HG03378 (cell line): ENCODE data around the gene AP2B1.
"Not testable (repeated sequence)": the region's sequence is repeated elsewhere in the genome, so short reads cannot be mapped to it uniquely, and the experiment has no call there.

Source experiments
- ATAC-seq: cut with Tn5 transposase; IDR thresholded peaks from one replicate; pipeline ENCODE4 v1.9.1; 2021; ENCODE audit warnings: mild to moderate bottlenecking, moderate library complexity; ENCODE audit not compliant: unreplicated experiment

The AP2B1 gene

DNA sequence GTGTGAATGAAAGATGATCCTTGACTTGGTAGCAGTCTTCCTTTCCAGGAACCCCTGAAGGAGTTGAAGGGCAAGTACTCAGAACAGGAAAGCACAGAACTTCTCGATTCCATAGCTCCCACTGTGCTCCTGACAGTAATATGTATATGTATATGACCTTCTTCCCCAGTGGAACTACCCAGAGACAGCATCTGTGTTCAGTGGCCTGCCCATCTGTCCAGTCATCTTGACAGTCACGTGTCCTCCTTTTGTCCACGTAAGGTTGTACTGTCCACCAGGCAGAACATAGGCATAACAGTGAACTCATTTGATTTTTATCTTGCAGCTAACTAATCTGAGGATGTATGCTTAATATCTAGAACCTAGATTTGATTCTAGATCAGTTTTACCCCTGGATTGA lies 106.5 kb downstream of the AP2B1 start:
- no peak for ATAC-seq

DNA sequence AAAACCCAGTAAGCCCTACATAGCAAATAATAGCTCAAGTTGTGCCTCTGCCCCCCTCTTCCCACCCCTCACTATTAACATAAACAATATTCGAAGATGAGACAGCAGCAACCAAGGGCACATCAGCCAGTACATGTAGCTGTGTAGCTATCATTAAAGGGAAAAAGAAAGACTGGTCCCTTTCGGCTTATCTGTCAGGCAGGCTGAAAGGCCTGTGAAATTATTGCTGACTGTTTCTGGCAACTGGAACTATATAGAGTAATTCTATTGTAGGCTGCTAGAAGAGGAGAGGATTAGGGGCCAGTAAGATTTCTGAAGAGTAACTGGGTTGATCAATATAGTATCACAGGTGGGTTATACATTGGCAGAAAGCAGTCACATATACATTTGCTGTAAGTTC lies 107.8 kb downstream of the AP2B1 start:
- ATAC-seq: no peak

DNA sequence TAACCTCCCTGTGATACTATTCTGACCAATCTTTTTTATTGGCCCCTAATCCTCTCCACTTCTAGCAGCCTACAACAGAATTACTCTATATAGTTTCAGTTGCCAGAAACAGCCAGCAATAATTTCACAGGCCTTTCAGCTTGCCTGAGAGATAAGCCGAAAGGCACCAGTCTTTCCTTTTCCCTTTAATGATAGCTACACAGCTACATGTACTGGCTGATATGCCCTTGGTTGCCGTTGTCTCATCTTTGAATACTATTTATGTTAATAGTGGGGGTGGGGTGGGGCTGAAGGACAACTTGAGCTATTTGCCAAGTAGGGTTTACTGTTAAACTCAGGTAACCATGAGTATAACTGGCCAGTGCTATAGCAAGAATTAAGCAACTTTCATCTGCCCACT lies 108.5 kb downstream of the AP2B1 start:
- ATAC-seq: no peak

DNA sequence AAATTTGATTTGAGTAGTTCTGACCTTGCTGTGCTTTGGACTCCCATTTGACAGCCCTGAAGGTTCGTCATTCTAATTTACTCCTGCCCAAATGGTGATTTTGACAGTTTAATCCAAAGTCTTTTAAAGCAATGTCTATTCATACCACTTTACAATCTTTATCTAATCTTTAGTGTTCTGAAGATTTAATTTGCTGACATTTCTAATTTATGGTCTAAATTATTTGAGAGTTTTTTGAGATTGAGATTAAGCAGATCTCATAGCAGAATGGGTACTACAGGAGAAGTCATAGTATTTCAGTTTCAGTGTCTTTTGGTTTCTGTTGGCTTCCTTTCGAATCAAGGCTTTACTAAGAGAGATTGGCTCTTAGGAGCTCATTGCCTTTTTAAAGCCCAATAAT lies 111.7 kb downstream of the AP2B1 start:
- no peak for ATAC-seq

DNA sequence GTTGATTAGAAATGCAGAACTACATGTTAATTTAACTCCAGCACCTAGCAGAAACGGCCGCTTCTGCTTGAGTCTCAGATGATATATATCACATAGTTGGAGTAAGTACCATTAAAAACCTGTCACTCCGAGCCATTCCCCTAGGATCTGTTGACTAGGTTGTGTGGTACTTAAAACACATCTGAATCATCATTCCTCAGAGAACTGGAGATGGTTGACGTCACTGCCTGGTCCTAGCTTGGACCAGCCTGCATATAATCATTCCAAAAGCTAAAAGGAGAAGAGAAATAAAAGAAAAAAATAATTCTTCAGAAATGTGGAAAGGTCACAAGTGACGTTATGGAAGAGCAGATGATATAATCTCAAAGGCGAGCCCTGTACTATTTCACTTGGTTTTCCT lies 113.0 kb downstream of the AP2B1 start:
- no peak for ATAC-seq

DNA sequence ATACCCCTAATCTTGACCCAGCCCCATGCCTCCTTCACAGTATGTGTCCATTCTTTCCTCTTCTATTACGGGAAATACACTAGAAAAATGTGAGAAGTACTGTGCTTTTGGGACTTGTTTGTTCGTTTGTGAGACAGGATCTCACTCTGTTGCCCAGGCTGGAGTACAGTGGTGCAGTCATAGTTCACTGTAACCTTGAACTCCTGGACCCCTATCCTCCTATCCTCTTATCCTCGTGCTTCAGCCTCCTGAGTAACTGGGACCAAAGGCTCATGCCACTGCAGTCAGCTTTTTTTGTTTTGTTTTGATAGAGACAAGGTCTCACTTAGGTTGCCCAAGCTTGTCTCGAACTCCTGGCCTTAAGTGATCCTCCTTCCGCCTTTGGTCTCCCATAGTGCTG lies 114.4 kb downstream of the AP2B1 start:
- no peak for ATAC-seq

DNA sequence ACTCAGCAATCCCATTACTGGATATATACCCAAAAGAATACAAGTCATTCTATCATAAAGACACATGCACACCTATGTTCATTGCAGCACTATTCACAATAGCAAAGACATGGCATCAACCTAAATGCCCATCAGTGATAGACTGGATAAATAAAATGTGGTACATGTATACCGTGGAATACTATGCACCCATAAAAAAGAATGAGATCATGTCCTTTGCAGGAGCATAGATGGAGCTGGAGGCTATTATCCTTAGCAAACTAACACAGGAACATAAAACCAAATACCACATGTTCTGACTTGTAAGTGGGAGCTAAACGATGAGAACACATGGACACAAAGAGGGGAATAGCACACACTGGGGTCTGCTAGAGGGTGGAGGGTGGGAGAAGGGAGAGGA lies 116.2 kb downstream of the AP2B1 start:
- not testable (repeated sequence) for ATAC-seq

DNA sequence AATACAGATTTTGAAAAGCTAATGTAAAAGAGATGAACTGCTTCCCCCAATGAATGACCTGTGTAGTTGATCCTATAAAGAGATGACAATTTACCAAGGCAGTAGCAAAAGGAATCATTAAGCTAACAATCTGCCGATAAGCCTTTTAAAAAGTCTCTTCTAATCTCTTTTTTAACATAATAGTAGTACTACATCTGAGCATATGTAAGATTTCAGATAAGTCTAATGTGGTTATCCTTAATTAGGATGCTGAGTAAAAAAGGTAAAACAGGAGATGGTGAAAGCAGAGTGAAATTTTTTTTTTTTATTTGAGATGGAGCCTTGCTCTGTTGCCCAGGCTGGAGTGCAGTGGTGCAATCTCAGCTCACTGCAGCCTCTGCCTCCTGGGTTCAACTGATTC lies 118.1 kb downstream of the AP2B1 start:
- ATAC-seq: no peak

DNA sequence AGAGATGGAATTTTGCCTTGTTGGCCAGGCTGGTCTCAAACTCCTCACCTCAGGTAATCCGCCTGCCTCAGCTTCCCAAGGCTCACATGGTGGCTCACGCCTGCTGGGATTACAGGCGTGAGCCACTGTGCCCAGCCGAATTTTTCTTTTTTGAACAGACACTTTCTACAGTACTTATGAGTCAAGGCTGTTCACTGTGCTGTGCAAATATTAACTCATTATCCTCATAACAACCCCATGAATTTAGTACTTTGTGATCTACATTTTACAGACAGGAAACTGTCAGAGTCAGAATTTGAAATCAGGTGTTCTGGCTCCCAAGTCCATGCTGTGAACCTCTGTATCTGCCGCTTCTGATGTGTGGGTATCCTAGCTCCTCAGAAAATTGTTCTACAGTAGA lies 118.6 kb downstream of the AP2B1 start:
- no peak for ATAC-seq

DNA sequence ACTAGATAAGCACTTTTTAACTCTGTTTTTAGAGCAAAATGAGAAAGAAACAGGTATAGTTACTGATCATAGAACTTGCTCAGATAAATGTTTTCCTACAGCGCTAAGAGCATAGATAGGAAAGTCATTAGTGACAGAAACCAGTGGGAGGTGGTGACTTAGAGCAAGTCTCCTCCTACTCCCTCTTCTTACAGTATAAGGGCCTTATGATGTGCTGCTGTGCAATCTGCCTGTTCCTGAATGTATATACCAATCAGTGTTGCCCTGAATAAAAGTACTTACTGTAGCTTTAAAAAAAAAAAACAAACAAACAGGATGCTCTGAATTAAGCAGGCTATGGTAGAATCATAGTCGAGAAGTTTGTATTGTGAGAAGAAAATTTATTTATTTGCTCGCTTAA lies 121.0 kb downstream of the AP2B1 start:
- no peak for ATAC-seq

DNA sequence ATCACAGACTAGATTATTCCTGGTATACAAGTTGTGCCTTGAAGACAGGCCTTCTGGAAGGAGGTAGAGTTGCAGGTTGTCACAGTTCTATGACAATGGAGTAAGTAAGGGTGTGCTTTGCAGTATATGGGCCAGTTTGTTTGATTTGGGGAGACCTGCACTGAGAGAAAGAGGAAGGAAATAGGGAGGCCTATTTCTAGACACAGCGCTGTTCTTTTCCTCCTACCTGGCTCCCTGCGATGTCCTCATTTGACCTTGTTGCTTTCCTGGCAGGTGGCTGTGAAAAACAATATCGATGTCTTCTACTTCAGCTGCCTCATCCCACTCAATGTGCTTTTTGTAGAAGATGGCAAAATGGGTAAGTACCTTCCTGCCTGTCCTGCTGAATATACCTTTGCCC lies 121.8 kb downstream of the AP2B1 start:
- ATAC-seq: no peak

DNA sequence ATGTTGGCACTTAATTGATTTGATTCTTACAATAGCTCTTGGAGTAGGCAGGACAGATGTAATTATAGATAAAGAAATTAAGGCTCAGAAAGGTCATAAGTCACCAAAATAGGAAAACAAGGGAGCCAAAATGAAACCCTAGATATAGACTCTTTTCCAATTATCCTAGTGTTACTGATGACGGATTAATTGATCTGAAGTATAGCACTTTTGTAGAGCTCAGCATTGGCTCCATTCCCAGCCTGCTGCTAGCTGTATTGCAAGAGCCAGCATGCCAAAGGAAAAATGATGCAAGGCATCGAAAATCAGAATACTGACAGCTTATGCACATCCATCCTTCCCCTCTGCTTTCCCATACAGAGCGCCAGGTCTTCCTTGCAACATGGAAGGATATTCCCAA lies 122.8 kb downstream of the AP2B1 start:
- no peak for ATAC-seq

DNA sequence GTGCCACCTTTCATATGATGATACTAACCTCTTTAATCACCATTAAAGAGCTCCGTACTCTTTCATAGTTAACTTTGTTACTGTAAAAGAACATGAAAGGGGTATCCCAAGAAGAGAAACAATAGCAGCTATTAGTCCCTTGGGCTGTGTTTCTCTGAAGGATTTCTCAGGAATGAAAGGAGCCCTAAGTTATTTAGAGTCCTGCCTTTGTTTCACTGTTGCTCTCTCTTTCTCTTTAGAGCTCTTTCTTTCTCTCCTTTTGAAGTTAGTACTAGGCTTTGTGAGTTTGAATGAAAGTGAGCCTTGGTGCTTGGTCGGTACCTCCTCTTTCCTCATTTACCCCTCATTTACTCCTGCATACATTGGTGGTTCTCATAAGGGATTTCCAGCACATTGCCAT lies 123.8 kb downstream of the AP2B1 start:
- ATAC-seq: no peak

DNA sequence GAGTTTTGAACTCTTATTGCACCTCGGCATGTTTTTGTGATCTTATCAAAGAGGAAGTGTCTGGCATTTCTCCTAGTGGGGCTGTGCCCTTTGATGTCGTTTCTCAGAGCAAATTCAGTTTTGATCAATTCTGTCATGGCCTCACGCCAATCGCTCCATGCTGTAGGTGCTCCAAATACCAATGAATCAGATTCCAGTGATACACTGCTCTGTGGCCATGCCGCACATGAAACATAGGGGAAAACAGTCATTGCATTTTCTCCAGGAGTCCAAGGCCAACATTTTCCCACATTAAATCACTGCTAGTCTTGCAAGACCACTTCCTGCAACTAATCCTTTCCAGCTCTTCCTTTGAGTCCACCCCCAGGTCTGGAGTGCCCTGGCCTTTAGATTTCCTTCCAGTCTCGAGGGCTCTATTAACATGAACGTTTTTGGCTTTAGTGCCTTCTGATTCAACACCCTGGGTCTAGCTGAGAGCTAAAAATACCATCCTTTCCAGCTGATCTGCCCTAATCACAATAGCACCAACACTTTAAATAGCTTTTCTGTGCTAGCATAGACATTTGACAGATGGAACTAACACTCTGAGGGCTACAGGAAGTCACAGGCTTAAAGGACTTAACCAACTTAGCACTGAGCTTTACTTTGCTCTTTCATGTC lies 126.1 kb downstream of the AP2B1 start:
- no peak for ATAC-seq

DNA sequence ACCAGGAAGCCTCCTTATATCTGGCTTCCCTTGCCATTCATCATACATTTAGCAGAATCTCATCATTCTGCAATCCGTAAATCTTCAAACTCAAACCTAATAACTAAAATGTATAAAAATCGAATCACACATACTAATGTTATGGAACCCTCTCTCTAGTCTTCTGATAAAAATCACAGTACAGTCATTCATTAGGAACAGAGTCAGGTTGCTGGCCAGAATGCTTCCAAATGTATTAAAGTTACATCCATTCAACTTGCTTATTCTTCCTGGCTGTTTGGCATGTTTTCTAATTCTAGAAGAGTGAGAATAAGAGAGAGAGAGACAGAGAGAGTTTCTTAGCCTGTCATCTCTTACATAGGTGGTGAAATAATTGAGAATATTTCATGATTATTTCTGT lies 127.9 kb downstream of the AP2B1 start:
- ATAC-seq: no peak

DNA sequence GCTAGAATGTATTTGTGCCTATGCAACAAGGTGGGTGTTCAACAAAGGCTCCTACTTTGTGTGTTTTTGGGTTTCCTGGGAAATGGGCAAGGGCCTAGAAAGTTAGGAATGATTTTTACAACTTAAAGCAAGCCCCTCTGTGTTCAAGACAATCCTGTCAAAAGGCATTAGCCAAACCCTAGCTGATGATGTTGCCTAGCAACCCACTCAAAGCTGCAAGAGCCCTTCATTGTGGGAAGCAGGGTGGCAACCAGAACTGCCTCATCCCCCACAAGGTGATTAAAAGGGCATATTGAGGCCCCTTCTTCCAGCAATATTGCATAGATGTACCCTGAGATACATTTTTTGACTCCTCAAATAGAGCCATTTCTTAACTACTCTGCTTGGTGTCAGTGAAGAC lies 128.3 kb downstream of the AP2B1 start:
- ATAC-seq: no peak

DNA sequence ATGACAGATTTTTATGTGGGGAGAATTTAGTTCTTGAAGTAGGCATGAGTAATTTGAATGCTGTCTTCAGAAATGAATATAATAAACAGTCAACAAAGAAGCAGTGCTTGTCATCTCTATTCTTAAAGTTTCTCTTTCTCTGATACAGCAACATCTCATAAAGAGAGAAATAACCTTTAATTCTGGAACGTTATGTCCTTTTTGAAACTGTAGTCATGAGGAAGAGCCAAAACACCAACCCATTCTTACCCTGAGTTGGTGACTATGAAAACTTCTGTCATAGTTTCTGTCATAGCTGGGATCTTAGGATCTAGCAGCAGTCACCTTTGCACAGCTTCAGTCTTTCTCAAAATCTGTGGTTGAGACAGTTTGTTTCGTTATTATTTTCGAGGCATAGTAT lies 129.1 kb downstream of the AP2B1 start:
- ATAC-seq: no peak

DNA sequence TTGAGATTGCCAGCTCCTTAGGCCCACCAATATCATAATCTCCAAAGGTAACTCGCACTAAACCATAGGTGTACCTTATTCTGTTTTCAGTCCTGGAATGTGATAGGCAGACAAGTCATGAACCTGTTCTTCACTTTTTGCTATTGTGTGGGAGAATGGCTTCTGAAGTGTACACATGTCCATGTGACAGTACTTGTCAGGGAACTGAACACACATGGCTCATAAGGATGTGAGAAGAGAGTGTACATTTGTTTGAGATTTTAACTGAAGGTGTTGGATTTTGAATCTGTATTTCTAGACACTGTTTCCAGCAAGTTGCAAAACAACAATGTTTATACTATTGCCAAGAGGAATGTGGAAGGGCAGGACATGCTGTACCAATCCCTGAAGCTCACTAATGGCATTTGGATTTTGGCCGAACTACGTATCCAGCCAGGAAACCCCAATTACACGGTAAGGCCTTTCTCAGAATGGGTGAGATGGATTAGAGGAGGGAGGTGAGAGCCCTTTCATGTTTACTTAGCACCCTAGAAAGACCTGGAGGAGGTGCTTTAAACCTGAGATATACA lies 129.9 kb downstream of the AP2B1 start:
- no peak for ATAC-seq

DNA sequence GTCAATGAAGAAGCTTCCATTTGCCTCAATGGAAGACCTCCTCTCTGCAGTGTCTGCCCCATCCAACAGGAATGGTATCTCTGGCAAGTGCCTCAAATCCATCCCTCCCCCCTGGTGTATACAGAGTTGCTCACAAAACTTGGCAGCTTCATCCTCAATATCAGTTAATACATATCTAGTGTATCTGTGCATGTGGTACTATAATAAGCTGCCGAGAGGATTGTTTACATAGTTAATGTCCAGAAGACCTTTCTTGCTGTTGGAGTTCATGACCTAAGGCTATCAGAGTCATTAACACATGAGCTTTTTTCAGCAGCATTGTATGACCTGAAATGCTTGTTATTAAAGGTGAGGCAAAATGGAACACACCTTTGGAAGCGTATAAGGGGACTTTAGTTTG lies 130.4 kb downstream of the AP2B1 start:
- ATAC-seq: no peak

DNA sequence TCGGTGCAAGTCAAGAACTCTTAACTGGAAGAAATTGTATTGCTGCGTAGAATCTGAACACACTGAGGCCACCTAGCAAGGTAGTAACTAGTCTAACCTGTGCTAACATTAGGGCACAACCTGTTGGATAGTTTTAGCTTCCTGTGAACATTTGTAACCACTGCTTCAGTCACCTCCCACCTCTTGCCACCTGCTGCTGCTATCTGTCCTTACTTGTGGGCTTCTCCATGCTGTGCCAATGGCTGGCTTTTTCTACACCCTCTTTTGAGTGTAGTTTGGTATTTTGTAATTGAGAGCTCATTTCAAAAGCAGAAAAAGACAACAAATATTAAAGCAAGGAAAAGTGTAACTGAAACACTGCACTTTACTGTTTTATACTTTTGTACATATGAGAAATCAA lies 136.6 kb downstream of the AP2B1 start:
- no peak for ATAC-seq

DNA sequence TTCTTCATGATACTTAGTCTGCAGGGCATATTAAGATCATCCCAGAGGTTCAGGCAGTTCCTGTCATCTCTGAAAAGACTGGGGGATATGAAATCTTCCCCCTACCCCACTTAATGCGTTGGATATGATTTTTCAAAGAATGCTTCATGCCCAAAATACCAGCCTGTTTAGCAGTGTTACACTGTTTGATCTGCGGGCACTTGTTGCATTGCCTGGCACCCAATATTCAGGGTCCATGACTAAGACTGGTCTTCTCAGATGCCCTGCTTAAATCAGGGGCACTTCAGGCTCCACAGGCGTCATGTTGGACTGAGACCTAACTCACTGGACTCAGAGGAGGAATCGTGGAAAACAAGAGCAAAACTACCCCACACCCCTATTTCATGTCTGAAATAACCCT lies 137.9 kb downstream of the AP2B1 start:
- ATAC-seq: no peak

DNA sequence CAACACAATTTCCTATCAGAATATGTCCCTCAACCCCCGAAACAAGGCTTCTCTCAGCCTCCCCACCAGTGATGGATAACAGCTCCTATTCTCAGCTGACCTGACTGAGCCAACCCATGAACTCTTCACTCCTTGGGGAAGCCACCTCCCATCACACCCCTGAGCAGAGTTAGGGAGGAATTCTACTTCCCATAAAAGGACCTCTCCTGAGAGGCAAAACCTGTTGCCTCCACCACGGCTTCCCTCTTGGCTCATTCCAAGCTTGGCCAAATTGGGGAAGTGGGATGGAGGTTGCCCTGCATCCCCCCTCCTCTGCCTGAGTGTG lies 138.6 kb downstream of the AP2B1 start:
- ATAC-seq: no peak
